Stomach (tissue), 4 donors: ENCODE results near the gene PIAS3.

Experiments
- POLR2A ChIP-seq, 4 donors: fragments of 450-650 bp; IDR thresholded peaks; one replicate each; pipeline ENCODE4 v1.6.1; 2016; ENCODE audit warnings: antibody characterized with exemption in 4 of 4, control low read depth in 2 of 4, mild to moderate bottlenecking in 1 of 4, moderate library complexity in 1 of 4
- POLR2AphosphoS5 ChIP-seq, 3 donors: sonication (generic); formaldehyde crosslinking; IDR thresholded peaks; one replicate each; pipeline ENCODE4 v1.6.1; 2016; ENCODE audit warnings: antibody characterized with exemption in 3 of 3
- TF ChIP-seq, protein P1 (sequence below), 7 experiments: fragments of 450-650 bp in 4 of 7; fragments of 200-600 bp in 3 of 7; sonication (generic) in 3 of 7; IDR thresholded peaks; one replicate each; pipeline ENCODE4 v1.5.1; 2016 to 2019; ENCODE audit warnings: antibody characterized with exemption in 7 of 7, control low read depth in 2 of 7, mild to moderate bottlenecking in 1 of 7

DNA sequence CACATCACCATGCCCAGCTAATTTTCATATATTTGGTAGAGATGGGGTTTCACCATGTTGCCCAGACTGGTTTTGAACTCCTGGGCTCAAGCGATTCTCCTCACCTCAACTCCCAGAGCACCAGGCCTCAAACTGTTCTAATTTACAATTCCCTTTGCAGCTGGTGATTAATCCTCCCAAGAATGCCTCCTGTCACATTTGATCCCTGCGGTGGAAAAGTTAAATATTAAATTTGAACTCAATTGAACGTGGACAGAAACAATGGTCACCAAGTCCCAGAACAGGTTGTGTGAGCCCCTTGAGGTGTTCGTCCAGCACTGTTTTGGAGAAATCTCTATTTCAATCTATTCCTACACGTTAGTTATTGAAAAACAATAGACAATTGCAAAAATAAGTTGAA is 28.8 kb upstream of the PIAS3 start:
- TF ChIP-seq POLR2AphosphoS5 (IDR thresholded peaks at IDR 0.05) (peak in 1 of 3 donors; percentile 9), POLR2A (IDR thresholded peaks at IDR 0.05) (no peak)
- TF ChIP-seq, protein P1, sequence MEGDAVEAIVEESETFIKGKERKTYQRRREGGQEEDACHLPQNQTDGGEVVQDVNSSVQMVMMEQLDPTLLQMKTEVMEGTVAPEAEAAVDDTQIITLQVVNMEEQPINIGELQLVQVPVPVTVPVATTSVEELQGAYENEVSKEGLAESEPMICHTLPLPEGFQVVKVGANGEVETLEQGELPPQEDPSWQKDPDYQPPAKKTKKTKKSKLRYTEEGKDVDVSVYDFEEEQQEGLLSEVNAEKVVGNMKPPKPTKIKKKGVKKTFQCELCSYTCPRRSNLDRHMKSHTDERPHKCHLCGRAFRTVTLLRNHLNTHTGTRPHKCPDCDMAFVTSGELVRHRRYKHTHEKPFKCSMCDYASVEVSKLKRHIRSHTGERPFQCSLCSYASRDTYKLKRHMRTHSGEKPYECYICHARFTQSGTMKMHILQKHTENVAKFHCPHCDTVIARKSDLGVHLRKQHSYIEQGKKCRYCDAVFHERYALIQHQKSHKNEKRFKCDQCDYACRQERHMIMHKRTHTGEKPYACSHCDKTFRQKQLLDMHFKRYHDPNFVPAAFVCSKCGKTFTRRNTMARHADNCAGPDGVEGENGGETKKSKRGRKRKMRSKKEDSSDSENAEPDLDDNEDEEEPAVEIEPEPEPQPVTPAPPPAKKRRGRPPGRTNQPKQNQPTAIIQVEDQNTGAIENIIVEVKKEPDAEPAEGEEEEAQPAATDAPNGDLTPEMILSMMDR (IDR thresholded peaks at IDR 0.05): no peak
